Spleen (tissue), 7 donors: ENCODE data around the gene TGFB1.

Experiments used
- CTCF ChIP-seq, 11 experiments: fragments of 200-600 bp in 7 of 11; fragments of 450-650 bp in 4 of 11; sonication (generic) in 4 of 11; IDR thresholded peaks in 8 of 11; conservative IDR thresholded peaks in 3 of 11; 1 replicate in 7 of 11; 2 replicates in 4 of 11; pipeline versions ENCODE4 v1.4.0 to v1.8.0; 2016 to 2021; ENCODE audit warnings: antibody characterized with exemption in 11 of 11, inconsistent platforms in 4 of 11, mild to moderate bottlenecking in 1 of 11
- POLR2A ChIP-seq, 3 donors: fragments of 450-650 bp; IDR thresholded peaks; one replicate each; pipeline ENCODE4 v1.5.1; 2017; ENCODE audit warnings: antibody characterized with exemption in 3 of 3, mild to moderate bottlenecking in 1 of 3
- POLR2AphosphoS5 ChIP-seq, 3 donors: sonication (generic); formaldehyde crosslinking; IDR thresholded peaks; one replicate each; pipeline ENCODE4 v1.5.1; 2017; ENCODE audit warnings: antibody characterized with exemption in 3 of 3
- donor health status: DM: no; HTN: no; CAD: no; lungs with moderate emphysema.
- donor health status: DM: no; HTN: no; CAD: no.
- donor health status: DM: no; HTN: no; CAD: no.

- TF ChIP-seq CTCF (IDR thresholded peaks at IDR 0.05 in 8 of 11, conservative IDR thresholded peaks at IDR 0.05 in 3 of 11): no peak
- no peak for TF ChIP-seq POLR2A (IDR thresholded peaks at IDR 0.05)
- TF ChIP-seq POLR2AphosphoS5 (IDR thresholded peaks at IDR 0.05): no peak
These were observed 16.0 kb upstream of the TGFB1 start for GRCh38 chr19:41369769-41370168.
